ENCODE measurements around the gene CCSER2.

- TF ChIP-seq CTCF (IDR thresholded peaks at IDR 0.05) (no peak), POLR2A (IDR thresholded peaks at IDR 0.05) (no peak), POLR2AphosphoS5 (IDR thresholded peaks at IDR 0.05) (no peak)
These were observed 63.8 kb downstream of the CCSER2 start for GRCh38 chr10:84392181-84392580.

All from breast epithelium (tissue), 3 donors.